Smooth muscle cell (in vitro differentiated cells): ENCODE results near the gene PPP6C. TPM values are rescaled to one million over a fixed set of nuclear protein-coding genes. Genes with fewer than 3 reads are reported as not detected.
"Not testable (repeated sequence)": the region's sequence is repeated elsewhere in the genome, so short reads cannot be mapped to it uniquely, and the experiment has no call there.

Source experiments
- DNase-seq: peaks from one replicate; lab custom pipeline; 2025; ENCODE audit not compliant: unreplicated experiment; lab: John Stamatoyannopoulos, UW
- H2AFZ ChIP-seq: fragments of 200-600 bp; sonication (generic); 2 replicates; pipeline ENCODE4 v1.6.0; 2016; ENCODE audit warnings: antibody characterized with exemption, low read depth, mild to moderate bottlenecking
- H3F3A ChIP-seq: fragments of 200-600 bp; sonication (generic); 2 replicates; pipeline ENCODE4 v1.6.0; 2017; ENCODE audit warnings: antibody characterized with exemption, low read depth
- H3K27ac ChIP-seq: fragments of 200-600 bp; sonication (generic); 2 replicates; pipeline ENCODE4 v1.5.1; 2016; ENCODE audit warnings: low read depth, mild to moderate bottlenecking
- H3K27me3 ChIP-seq: fragments of 200-600 bp; sonication (generic); 2 replicates; pipeline ENCODE4 v1.6.1; 2016; ENCODE audit warnings: low read depth, mild to moderate bottlenecking
- H3K36me3 ChIP-seq: fragments of 200-600 bp; sonication (generic); 2 replicates; pipeline ENCODE4 v1.5.1; 2016; ENCODE audit warnings: low read depth
- H3K4me1 ChIP-seq: fragments of 200-600 bp; sonication (generic); 2 replicates; pipeline ENCODE4 v1.5.1; 2016; ENCODE audit warnings: low read depth
- H3K4me2 ChIP-seq: fragments of 200-600 bp; sonication (generic); 2 replicates; pipeline ENCODE4 v1.6.0; 2016; ENCODE audit warnings: mild to moderate bottlenecking
- H3K4me3 ChIP-seq: fragments of 200-600 bp; sonication (generic); 2 replicates; pipeline ENCODE4 v1.5.1; 2016; ENCODE audit warnings: mild to moderate bottlenecking
- H3K79me2 ChIP-seq: fragments of 200-600 bp; sonication (generic); 2 replicates; pipeline ENCODE4 v1.6.0; 2016; ENCODE audit warnings: low read depth, mild to moderate bottlenecking
- H3K9ac ChIP-seq: fragments of 200-600 bp; sonication (generic); 2 replicates; pipeline ENCODE4 v1.6.0; 2016; ENCODE audit warnings: low read depth
- H3K9me3 ChIP-seq: fragments of 200-600 bp; sonication (generic); replicated peaks from 2 replicates; pipeline ENCODE4 v1.5.1; 2016; ENCODE audit warnings: low read depth
- H4K20me1 ChIP-seq: fragments of 200-600 bp; sonication (generic); 2 replicates; pipeline ENCODE4 v1.6.0; 2016; ENCODE audit warnings: low read depth
- CTCF ChIP-seq: fragments of 200-600 bp; sonication (generic); IDR thresholded peaks from 2 replicates; pipeline ENCODE4 v1.5.1; 2017; ENCODE audit warnings: borderline replicate concordance, mild to moderate bottlenecking, antibody characterized with exemption; ENCODE audit not compliant: insufficient read depth, poor library complexity, severe bottlenecking
- WGBS: methylation state at CpG from one replicate; pipeline ENCODE4 v1.1.7; 2016; ENCODE audit warnings: low lambda C conversion rate; 5-methylcytosine and 5-hydroxymethylcytosine counted together
- polyA plus RNA-seq: library from polyadenylated mRNA; unstranded; fragments of >200 nt; fragmentation: Nextera tagmentation; extraction: Ambion mirVana; gene quantifications from 2 replicates; pipeline ENCODE4 v1.2.1, GENCODE V29; 2016
- total RNA-seq: library from RNA; depleted of rRNA; stranded (reverse); fragments of >200 nt; gene quantifications from 2 replicates; pipeline ENCODE4 v1.2.3, GENCODE V29; 2014

Gene PPP6C
- total and polyA plus RNA-seq, 2 experiments from 2014 or later = 25.2 to 34.2 TPM

GRCh38 chr9:125110464-125110863, 79.1 kb downstream of the PPP6C start:
- no peak overlapping the region for H2AFZ ChIP-seq
- 91% methylated on average over 2 of the region's 2 CpGs for WGBS
- no peaks in the 10 kb centered on the region for H3K9me3 ChIP-seq
- no peak overlapping the region for H3K9ac ChIP-seq
- H3K4me1 ChIP-seq = no peaks in the 10 kb centered on the region
- no peaks in the 10 kb centered on the region for H3K36me3 ChIP-seq
- no peak overlapping the region for H3K27ac ChIP-seq
- no peak for TF ChIP-seq CTCF
- no peaks in the 10 kb centered on the region for H4K20me1 ChIP-seq
- no peaks in the 10 kb centered on the region for H3F3A ChIP-seq
- H3K27me3 ChIP-seq = no peaks in the 10 kb centered on the region
- DNase-seq = no peak
- H3K4me3 ChIP-seq = no peak overlapping the region
- no peak overlapping the region for H3K4me2 ChIP-seq
- H3K79me2 ChIP-seq = peaks cover 7% of the 10 kb centered on the region

- H3K27ac ChIP-seq, H2AFZ ChIP-seq, H3K9ac ChIP-seq, H3K36me3 ChIP-seq, H3K9me3 ChIP-seq, DNase-seq, H3K4me3 ChIP-seq, H3K4me2 ChIP-seq, H3F3A ChIP-seq, H3K4me1 ChIP-seq, H3K79me2 ChIP-seq, H3K27me3 ChIP-seq: not testable (repeated sequence)
- 100% methylated on average over 7 of the region's 33 CpGs for WGBS
- H4K20me1 ChIP-seq = peaks cover 13% of the 10 kb centered on the region
Observed at GRCh38 chr9:125108541-125108940, 81.1 kb downstream of the PPP6C start.

- H3K4me3 ChIP-seq = no peak overlapping the region
- no peaks in the 10 kb centered on the region for H3K27me3 ChIP-seq
- H2AFZ ChIP-seq = no peak overlapping the region
- H3K36me3 ChIP-seq = no peaks in the 10 kb centered on the region
- no peaks in the 10 kb centered on the region for H3K9me3 ChIP-seq
- no peak overlapping the region for H3K4me2 ChIP-seq
- no peaks in the 10 kb centered on the region for H3K4me1 ChIP-seq
- TF ChIP-seq CTCF = no peak
- H3K9ac ChIP-seq = no peak overlapping the region
- H4K20me1 ChIP-seq = peaks cover 15% of the 10 kb centered on the region
- H3F3A ChIP-seq = no peaks in the 10 kb centered on the region
- DNase-seq = no peak
- peak overlapping the region; percentile 9 for H3K27ac ChIP-seq
- H3K79me2 ChIP-seq = peaks cover 7% of the 10 kb centered on the region
Observed at GRCh38 chr9:125106285-125106893, 83.2 kb downstream of the PPP6C start.

- H3K4me3 ChIP-seq = no peak overlapping the region
- no peaks in the 10 kb centered on the region for H3K4me1 ChIP-seq
- no peaks in the 10 kb centered on the region for H3F3A ChIP-seq
- no peak overlapping the region for H3K4me2 ChIP-seq
- no peak for DNase-seq
- H3K36me3 ChIP-seq = no peaks in the 10 kb centered on the region
- no peaks in the 10 kb centered on the region for H3K79me2 ChIP-seq
- 97% methylated on average over 3 of the region's 3 CpGs for WGBS
- peaks cover 15% of the 10 kb centered on the region for H4K20me1 ChIP-seq
- no peaks in the 10 kb centered on the region for H3K9me3 ChIP-seq
- H2AFZ ChIP-seq = no peak overlapping the region
- H3K27me3 ChIP-seq = no peaks in the 10 kb centered on the region
- TF ChIP-seq CTCF = no peak
- H3K9ac ChIP-seq = no peak overlapping the region
- no peak overlapping the region for H3K27ac ChIP-seq
Observed at GRCh38 chr9:125103770-125104460, 85.7 kb downstream of the PPP6C start.
